ENCODE data around the gene DMXL2. TPM values are rescaled to one million over a fixed set of nuclear protein-coding genes. Genes with fewer than 3 reads are reported as not detected.

Gene DMXL2
- total and polyA plus RNA-seq, 2 experiments from 2014 or later = 6.1 to 61.1 TPM

DNA sequence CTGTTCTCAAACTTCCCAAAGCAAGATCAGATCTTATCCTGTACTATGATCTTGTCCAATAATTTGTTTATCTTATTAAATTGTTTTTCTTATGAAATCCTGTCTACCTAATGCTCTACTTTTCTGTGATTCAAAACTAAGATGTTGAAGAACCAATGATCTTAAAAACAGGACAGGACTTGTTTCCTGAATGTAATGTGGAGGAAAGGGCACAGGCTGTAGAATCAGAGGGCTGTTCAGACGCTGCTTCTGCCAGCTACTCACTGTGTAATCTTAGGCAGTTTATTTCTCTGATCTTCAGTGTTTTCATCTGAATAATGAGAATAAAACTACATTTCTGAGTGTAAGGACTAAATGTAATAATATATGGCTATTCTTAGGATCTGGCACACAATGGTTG, 20.1 kb upstream of the DMXL2 start:
- Mint-ChIP-seq H3K27me3 (ENCODE audit: insufficient read depth, low read depth, poor library complexity) (peaks cover 2% of the 10 kb centered on the region), H3K4me1 (no peaks in the 10 kb centered on the region), H3K36me3 (ENCODE audit: low read depth) (no peaks in the 10 kb centered on the region), H3K9me3 (no peaks in the 10 kb centered on the region), H3K27ac (no peak overlapping the region), H3K4me3 (no peak overlapping the region)
- Histone ChIP-seq H3K4me3 (no peak overlapping the region), H3K79me2 (replicated peaks; ENCODE audit: insufficient read depth) (no peaks in the 10 kb centered on the region), H2AFZ (no peak overlapping the region), H3K27ac (ENCODE audit: low read depth) (no peak overlapping the region), H3K27me3 (ENCODE audit: insufficient read depth) (peaks cover 7% of the 10 kb centered on the region; the same call in 1 of the 2 replicates), H4K20me1 (replicated peaks; ENCODE audit: insufficient read depth) (no peaks in the 10 kb centered on the region), H3K4me1 (ENCODE audit: insufficient read depth) (no peaks in the 10 kb centered on the region), H3K36me3 (ENCODE audit: insufficient read depth) (no peaks in the 10 kb centered on the region), H3K4me2 (no peak overlapping the region), H3F3A (replicated peaks; ENCODE audit: low read depth) (no peaks in the 10 kb centered on the region), H3K9me2 (ENCODE audit: insufficient read depth) (0 out of 2 replicates have a peak, but pooled peaks cover 4% of the 10 kb centered on the region)
- no peak for TF ChIP-seq EZH2phosphoT487 (IDR thresholded peaks at IDR 0.05; ENCODE audit: unreplicated experiment)
- no peak for TF ChIP-seq POLR2AphosphoS5 (IDR thresholded peaks at IDR 0.05; ENCODE audit: low read depth)
- no peak for TF ChIP-seq CREB1 (CRISPR knock-in tag; IDR thresholded peaks at IDR 0.05; ENCODE audit: low read depth)
- TF ChIP-seq, protein P1, sequence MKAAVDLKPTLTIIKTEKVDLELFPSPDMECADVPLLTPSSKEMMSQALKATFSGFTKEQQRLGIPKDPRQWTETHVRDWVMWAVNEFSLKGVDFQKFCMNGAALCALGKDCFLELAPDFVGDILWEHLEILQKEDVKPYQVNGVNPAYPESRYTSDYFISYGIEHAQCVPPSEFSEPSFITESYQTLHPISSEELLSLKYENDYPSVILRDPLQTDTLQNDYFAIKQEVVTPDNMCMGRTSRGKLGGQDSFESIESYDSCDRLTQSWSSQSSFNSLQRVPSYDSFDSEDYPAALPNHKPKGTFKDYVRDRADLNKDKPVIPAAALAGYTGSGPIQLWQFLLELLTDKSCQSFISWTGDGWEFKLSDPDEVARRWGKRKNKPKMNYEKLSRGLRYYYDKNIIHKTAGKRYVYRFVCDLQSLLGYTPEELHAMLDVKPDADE (IDR thresholded peaks at IDR 0.05) = no peak
- no peak for TF ChIP-seq ZNF331 (CRISPR knock-in tag; IDR thresholded peaks at IDR 0.05; ENCODE audit: low read depth)
- no peak for TF ChIP-seq NANOG (IDR thresholded peaks at IDR 0.05; ENCODE audit: borderline replicate concordance)
- no peak for TF ChIP-seq JUNB (IDR thresholded peaks at IDR 0.05; ENCODE audit: unreplicated experiment)
- TF ChIP-seq, protein P2, sequence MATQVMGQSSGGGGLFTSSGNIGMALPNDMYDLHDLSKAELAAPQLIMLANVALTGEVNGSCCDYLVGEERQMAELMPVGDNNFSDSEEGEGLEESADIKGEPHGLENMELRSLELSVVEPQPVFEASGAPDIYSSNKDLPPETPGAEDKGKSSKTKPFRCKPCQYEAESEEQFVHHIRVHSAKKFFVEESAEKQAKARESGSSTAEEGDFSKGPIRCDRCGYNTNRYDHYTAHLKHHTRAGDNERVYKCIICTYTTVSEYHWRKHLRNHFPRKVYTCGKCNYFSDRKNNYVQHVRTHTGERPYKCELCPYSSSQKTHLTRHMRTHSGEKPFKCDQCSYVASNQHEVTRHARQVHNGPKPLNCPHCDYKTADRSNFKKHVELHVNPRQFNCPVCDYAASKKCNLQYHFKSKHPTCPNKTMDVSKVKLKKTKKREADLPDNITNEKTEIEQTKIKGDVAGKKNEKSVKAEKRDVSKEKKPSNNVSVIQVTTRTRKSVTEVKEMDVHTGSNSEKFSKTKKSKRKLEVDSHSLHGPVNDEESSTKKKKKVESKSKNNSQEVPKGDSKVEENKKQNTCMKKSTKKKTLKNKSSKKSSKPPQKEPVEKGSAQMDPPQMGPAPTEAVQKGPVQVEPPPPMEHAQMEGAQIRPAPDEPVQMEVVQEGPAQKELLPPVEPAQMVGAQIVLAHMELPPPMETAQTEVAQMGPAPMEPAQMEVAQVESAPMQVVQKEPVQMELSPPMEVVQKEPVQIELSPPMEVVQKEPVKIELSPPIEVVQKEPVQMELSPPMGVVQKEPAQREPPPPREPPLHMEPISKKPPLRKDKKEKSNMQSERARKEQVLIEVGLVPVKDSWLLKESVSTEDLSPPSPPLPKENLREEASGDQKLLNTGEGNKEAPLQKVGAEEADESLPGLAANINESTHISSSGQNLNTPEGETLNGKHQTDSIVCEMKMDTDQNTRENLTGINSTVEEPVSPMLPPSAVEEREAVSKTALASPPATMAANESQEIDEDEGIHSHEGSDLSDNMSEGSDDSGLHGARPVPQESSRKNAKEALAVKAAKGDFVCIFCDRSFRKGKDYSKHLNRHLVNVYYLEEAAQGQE (IDR thresholded peaks at IDR 0.05; ENCODE audit: unreplicated experiment) = no peak
- TF ChIP-seq, protein P3, sequence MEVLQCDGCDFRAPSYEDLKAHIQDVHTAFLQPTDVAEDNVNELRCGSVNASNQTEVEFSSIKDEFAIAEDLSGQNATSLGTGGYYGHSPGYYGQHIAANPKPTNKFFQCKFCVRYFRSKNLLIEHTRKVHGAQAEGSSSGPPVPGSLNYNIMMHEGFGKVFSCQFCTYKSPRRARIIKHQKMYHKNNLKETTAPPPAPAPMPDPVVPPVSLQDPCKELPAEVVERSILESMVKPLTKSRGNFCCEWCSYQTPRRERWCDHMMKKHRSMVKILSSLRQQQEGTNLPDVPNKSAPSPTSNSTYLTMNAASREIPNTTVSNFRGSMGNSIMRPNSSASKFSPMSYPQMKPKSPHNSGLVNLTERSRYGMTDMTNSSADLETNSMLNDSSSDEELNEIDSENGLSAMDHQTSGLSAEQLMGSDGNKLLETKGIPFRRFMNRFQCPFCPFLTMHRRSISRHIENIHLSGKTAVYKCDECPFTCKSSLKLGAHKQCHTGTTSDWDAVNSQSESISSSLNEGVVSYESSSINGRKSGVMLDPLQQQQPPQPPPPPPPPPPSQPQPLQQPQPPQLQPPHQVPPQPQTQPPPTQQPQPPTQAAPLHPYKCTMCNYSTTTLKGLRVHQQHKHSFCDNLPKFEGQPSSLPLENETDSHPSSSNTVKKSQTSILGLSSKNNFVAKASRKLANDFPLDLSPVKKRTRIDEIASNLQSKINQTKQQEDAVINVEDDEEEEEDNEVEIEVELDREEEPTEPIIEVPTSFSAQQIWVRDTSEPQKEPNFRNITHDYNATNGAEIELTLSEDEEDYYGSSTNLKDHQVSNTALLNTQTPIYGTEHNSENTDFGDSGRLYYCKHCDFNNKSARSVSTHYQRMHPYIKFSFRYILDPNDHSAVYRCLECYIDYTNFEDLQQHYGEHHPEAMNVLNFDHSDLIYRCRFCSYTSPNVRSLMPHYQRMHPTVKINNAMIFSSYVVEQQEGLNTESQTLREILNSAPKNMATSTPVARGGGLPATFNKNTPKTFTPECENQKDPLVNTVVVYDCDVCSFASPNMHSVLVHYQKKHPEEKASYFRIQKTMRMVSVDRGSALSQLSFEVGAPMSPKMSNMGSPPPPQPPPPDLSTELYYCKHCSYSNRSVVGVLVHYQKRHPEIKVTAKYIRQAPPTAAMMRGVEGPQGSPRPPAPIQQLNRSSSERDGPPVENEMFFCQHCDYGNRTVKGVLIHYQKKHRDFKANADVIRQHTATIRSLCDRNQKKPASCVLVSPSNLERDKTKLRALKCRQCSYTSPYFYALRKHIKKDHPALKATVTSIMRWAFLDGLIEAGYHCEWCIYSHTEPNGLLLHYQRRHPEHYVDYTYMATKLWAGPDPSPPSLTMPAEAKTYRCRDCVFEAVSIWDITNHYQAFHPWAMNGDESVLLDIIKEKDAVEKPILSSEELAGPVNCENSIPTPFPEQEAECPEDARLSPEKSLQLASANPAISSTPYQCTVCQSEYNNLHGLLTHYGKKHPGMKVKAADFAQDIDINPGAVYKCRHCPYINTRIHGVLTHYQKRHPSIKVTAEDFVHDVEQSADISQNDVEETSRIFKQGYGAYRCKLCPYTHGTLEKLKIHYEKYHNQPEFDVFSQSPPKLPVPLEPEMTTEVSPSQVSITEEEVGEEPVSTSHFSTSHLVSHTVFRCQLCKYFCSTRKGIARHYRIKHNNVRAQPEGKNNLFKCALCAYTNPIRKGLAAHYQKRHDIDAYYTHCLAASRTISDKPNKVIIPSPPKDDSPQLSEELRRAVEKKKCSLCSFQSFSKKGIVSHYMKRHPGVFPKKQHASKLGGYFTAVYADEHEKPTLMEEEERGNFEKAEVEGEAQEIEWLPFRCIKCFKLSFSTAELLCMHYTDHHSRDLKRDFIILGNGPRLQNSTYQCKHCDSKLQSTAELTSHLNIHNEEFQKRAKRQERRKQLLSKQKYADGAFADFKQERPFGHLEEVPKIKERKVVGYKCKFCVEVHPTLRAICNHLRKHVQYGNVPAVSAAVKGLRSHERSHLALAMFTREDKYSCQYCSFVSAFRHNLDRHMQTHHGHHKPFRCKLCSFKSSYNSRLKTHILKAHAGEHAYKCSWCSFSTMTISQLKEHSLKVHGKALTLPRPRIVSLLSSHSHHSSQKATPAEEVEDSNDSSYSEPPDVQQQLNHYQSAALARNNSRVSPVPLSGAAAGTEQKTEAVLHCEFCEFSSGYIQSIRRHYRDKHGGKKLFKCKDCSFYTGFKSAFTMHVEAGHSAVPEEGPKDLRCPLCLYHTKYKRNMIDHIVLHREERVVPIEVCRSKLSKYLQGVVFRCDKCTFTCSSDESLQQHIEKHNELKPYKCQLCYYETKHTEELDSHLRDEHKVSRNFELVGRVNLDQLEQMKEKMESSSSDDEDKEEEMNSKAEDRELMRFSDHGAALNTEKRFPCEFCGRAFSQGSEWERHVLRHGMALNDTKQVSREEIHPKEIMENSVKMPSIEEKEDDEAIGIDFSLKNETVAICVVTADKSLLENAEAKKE (CRISPR knock-in tag; IDR thresholded peaks at IDR 0.05) = no peak
- TF ChIP-seq ZNF114 (CRISPR knock-in tag; IDR thresholded peaks at IDR 0.05) = no peak
- TF ChIP-seq, protein P4, sequence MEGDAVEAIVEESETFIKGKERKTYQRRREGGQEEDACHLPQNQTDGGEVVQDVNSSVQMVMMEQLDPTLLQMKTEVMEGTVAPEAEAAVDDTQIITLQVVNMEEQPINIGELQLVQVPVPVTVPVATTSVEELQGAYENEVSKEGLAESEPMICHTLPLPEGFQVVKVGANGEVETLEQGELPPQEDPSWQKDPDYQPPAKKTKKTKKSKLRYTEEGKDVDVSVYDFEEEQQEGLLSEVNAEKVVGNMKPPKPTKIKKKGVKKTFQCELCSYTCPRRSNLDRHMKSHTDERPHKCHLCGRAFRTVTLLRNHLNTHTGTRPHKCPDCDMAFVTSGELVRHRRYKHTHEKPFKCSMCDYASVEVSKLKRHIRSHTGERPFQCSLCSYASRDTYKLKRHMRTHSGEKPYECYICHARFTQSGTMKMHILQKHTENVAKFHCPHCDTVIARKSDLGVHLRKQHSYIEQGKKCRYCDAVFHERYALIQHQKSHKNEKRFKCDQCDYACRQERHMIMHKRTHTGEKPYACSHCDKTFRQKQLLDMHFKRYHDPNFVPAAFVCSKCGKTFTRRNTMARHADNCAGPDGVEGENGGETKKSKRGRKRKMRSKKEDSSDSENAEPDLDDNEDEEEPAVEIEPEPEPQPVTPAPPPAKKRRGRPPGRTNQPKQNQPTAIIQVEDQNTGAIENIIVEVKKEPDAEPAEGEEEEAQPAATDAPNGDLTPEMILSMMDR (conservative IDR thresholded peaks at IDR 0.05; ENCODE audit: low read depth in 2 of 2) = no peak
- no peak for TF ChIP-seq EZH2 (IDR thresholded peaks at IDR 0.05; ENCODE audit: low read depth, unreplicated experiment)
- TF ChIP-seq STAT1 (IDR thresholded peaks at IDR 0.05; ENCODE audit: unreplicated experiment) = no peak
- DNase-seq (ENCODE audit: low spot score) (no peak), ATAC-seq (no peak)
